H1 (cell line): ENCODE measurements around the gene SGCE. TPM values are rescaled to one million over a fixed set of nuclear protein-coding genes. Genes with fewer than 3 reads are reported as not detected.

ENCODE experiments used
- CEBPB ChIP-seq: IDR thresholded peaks from 2 replicates; pipeline ENCODE4 v1.6.1; 2012; ENCODE audit warnings: low read depth, low read length
- CREB1 ChIP-seq: IDR thresholded peaks from 2 replicates; pipeline ENCODE4 v1.6.1; 2012; ENCODE audit warnings: inconsistent platforms
- POU5F1 ChIP-seq: IDR thresholded peaks from 2 replicates; pipeline ENCODE4 v1.6.1; 2011; ENCODE audit warnings: low read depth, mild to moderate bottlenecking, low read length, moderate library complexity
- RNF2 ChIP-seq: fragments of 200-900, 300-1000 bp; sonication (generic); IDR thresholded peaks from 2 replicates; pipeline ENCODE4 v1.7.1; 2016; ENCODE audit warnings: borderline replicate concordance, low read depth, mild to moderate bottlenecking, antibody characterized with exemption, low read length; ENCODE audit not compliant: poor library complexity, severe bottlenecking; ENCODE audit errors: missing control alignments
- polyA plus RNA-seq, 7 experiments: library from polyadenylated mRNA; depleted of rRNA in 3 of 7; stranded (reverse) in 5 of 7; unstranded in 2 of 7; fragments of >200 nt in 5 of 7; fragments of 200-250 nt in 2 of 7; gene quantifications; 1 replicate in 5 of 7; 2 replicates in 1 of 7; 4 replicates in 1 of 7; pipeline versions ENCODE4 v1.2.1 to v1.2.3, GENCODE V29; 2011 to 2013; ENCODE audit warnings: missing spikeins in 2 of 7, mixed read lengths in 2 of 7
- total RNA-seq: library from RNA; stranded (reverse); fragmentation: NEBNext Ultra II Directional; extraction: Animal tissue kit (Norgen Biotek cat#: 25700); gene quantifications from 2 replicates; pipeline ENCODE4 v1.2.1, GENCODE V29; 2021
- TF ChIP-seq, protein P1 (sequence below): IDR thresholded peaks from 2 replicates; pipeline ENCODE4 v1.6.1; 2012; ENCODE audit warnings: inconsistent platforms

The SGCE gene
- total and polyA plus RNA-seq, 2 of the 8 experiments (the other 6 are each of a cell fraction or from before 2014, with no cell fraction given) = 12.8 to 25.0 TPM

DNA sequence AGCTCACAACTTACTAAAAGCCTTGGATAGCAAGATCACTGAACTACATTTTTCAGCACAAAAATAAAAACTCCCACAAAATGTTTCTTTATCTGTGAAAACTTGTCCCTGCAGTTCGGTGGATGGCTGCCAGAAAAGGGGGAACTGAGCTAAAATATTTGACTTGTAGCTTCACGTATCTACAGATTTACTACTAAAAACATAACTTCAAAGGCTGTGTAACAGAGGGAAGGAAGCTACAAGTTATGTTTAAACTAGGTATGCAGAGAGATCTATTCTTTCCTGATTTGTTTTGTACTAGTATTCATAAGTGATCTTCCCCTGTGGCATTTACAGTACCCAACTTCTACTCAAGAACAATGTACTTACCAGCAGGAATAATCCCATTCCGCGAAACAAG lies 25.1 kb downstream of the SGCE start (continued):
- no peak for TF ChIP-seq POU5F1
- TF ChIP-seq CEBPB = no peak
- no peak for TF ChIP-seq RNF2
- TF ChIP-seq, protein P1, sequence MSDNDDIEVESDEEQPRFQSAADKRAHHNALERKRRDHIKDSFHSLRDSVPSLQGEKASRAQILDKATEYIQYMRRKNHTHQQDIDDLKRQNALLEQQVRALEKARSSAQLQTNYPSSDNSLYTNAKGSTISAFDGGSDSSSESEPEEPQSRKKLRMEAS = no peak
- TF ChIP-seq CREB1 = no peak
